DOHH2 (cell line): Measurements from ENCODE around the gene GRK1.

Experiments used
- H3F3A ChIP-seq: fragments of 200-600 bp; sonication (generic), shearing (Covaris generic); 2 replicates; pipeline ENCODE4 v1.6.0; 2016; ENCODE audit warnings: antibody characterized with exemption, mild to moderate bottlenecking; ENCODE audit not compliant: control insufficient read depth, insufficient read depth
- H3K27ac ChIP-seq: fragments of 200-600 bp; sonication (generic); 2 replicates; pipeline ENCODE4 v1.5.1; 2014; ENCODE audit warnings: low read depth, mild to moderate bottlenecking, low read length, moderate library complexity
- H3K27me3 ChIP-seq: fragments of 200-600 bp; sonication (generic); 2 replicates; pipeline ENCODE4 v1.6.1; 2014; ENCODE audit warnings: mild to moderate bottlenecking, low read length, mixed read lengths; ENCODE audit not compliant: control insufficient read depth
- H3K36me3 ChIP-seq: fragments of 200-600 bp; sonication (generic); 2 replicates; pipeline ENCODE4 v1.6.1; 2014; ENCODE audit warnings: mild to moderate bottlenecking, low read length, moderate library complexity, mixed read lengths; ENCODE audit not compliant: control insufficient read depth
- H3K4me1 ChIP-seq: fragments of 200-600 bp; sonication (generic); 2 replicates; pipeline ENCODE4 v1.6.1; 2014; ENCODE audit warnings: mild to moderate bottlenecking, low read length, mixed read lengths; ENCODE audit not compliant: control insufficient read depth
- H3K4me2 ChIP-seq: fragments of 200-600 bp; sonication (generic); 2 replicates; pipeline ENCODE4 v1.6.0; 2014; ENCODE audit warnings: mild to moderate bottlenecking, low read length, moderate library complexity
- H3K4me3 ChIP-seq: fragments of 200-600 bp; sonication (generic); 2 replicates; pipeline ENCODE4 v1.5.1; 2014; ENCODE audit warnings: mild to moderate bottlenecking, low read length, mixed read lengths
- H3K79me2 ChIP-seq: fragments of 200-600 bp; sonication (generic); 2 replicates; pipeline ENCODE4 v1.6.1; 2014; ENCODE audit warnings: mild to moderate bottlenecking, low read length, mixed read lengths; ENCODE audit not compliant: control insufficient read depth
- H3K9me2 ChIP-seq: fragments of 200-600 bp; sonication (generic); replicated peaks from 2 replicates; pipeline ENCODE4 v1.6.1; 2014; ENCODE audit warnings: mild to moderate bottlenecking, low read length, mixed read lengths; ENCODE audit not compliant: control insufficient read depth
- H3K9me3 ChIP-seq: fragments of 200-600 bp; sonication (generic); 2 replicates; pipeline ENCODE4 v1.6.1; 2014; ENCODE audit warnings: antibody characterized with exemption, low read length, mixed read lengths; ENCODE audit not compliant: control insufficient read depth, insufficient read depth
- H4K20me1 ChIP-seq: fragments of 200-600 bp; sonication (generic); 2 replicates; pipeline ENCODE4 v1.6.0; 2014; ENCODE audit warnings: low read depth, mild to moderate bottlenecking, antibody characterized with exemption, low read length, moderate library complexity; ENCODE audit not compliant: control insufficient read depth, insufficient read depth
- EZH2phosphoT487 ChIP-seq: fragments of 200-600 bp; sonication (generic); IDR thresholded peaks from 2 replicates; pipeline ENCODE4 v1.6.1; 2017; ENCODE audit warnings: borderline replicate concordance, mild to moderate bottlenecking, antibody characterized with exemption, low read length, moderate library complexity, mixed read lengths
- TF ChIP-seq, protein P1 (sequence below): fragments of 200-600 bp; sonication (generic); IDR thresholded peaks from one replicate; pipeline ENCODE4 v1.5.1; 2014; ENCODE audit warnings: antibody characterized with exemption, mild to moderate bottlenecking, low read depth, low read length; ENCODE audit not compliant: poor library complexity, severe bottlenecking

GRK1 gene

DNA sequence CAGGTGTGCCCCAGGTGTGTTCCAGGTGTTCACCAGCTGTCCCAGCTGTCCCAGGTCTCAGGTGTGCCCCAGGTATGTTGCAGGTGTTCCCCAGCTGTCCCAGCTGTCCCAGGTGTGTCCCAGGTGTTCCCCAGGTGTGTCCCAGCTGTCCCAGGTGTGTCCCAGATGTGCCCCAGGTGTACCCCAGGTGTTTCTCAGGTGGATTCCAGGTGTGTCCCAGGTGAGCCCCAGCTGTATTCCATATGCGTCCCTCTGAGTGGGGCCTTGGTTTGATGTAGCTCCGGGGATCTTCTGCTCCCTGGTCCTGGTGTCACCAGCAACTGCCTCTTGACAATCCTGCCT is 719 bp upstream of the GRK1 start:
- Histone ChIP-seq H3K27me3 (0 out of 2 replicates have a peak, but pooled peaks cover 2% of the 10 kb centered on the region), H3K9me3 (peaks cover 13% of the 10 kb centered on the region; the same call in 1 of the 2 replicates), H4K20me1 (no peaks in the 10 kb centered on the region), H3F3A (no peaks in the 10 kb centered on the region), H3K9me2 (no peaks in the 10 kb centered on the region), H3K4me3 (no peak overlapping the region), H3K4me1 (no peaks in the 10 kb centered on the region), H3K4me2 (no peak overlapping the region), H3K79me2 (no peaks in the 10 kb centered on the region), H3K27ac (no peak overlapping the region), H3K36me3 (no peaks in the 10 kb centered on the region)
- TF ChIP-seq, protein P1, sequence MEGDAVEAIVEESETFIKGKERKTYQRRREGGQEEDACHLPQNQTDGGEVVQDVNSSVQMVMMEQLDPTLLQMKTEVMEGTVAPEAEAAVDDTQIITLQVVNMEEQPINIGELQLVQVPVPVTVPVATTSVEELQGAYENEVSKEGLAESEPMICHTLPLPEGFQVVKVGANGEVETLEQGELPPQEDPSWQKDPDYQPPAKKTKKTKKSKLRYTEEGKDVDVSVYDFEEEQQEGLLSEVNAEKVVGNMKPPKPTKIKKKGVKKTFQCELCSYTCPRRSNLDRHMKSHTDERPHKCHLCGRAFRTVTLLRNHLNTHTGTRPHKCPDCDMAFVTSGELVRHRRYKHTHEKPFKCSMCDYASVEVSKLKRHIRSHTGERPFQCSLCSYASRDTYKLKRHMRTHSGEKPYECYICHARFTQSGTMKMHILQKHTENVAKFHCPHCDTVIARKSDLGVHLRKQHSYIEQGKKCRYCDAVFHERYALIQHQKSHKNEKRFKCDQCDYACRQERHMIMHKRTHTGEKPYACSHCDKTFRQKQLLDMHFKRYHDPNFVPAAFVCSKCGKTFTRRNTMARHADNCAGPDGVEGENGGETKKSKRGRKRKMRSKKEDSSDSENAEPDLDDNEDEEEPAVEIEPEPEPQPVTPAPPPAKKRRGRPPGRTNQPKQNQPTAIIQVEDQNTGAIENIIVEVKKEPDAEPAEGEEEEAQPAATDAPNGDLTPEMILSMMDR, result no peak
- TF ChIP-seq EZH2phosphoT487, result no peak

DNA sequence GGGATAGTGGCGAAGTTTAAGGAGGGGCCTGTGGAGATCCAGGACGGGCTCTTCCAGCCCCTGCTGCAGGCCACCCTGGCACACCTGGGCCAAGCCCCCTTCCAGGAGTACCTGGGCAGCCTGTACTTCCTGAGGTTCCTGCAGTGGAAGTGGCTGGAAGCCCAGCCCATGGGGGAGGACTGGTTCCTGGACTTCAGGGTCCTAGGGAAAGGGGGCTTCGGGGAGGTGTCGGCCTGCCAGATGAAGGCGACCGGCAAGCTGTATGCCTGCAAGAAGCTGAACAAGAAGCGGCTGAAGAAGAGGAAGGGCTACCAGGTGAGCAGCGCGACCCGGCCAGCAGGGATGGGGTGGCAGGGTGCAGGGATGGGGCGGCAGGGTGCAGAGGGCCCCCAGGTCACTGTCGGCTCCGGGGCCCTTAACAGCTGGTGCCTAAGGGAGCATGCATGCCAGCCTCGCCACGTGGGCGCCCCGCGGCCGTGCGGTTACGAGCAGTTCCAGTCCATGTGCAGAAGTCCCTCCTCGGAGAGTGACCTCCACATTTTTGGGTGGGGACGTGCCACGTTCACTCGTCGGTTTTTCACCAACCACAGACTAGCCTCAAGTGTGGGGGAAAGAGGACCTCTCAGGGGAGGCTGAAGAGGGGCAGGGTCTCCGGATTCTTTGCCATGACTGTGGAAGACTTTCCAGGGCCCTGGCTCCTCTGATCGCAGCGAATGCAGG is 912 bp downstream of the GRK1 start:
- no peaks in the 10 kb centered on the region for H3F3A ChIP-seq
- no peaks in the 10 kb centered on the region for H3K9me2 ChIP-seq
- H3K79me2 ChIP-seq, result no peaks in the 10 kb centered on the region
- no peaks in the 10 kb centered on the region for H3K27me3 ChIP-seq
- no peak overlapping the region for H3K4me2 ChIP-seq
- no peaks in the 10 kb centered on the region for H3K4me1 ChIP-seq
- H3K36me3 ChIP-seq, result no peaks in the 10 kb centered on the region
- H3K4me3 ChIP-seq, result no peak overlapping the region
- no peak overlapping the region for H3K27ac ChIP-seq
- H3K9me3 ChIP-seq, result peaks cover 21% of the 10 kb centered on the region
- TF ChIP-seq EZH2phosphoT487, result no peak
- TF ChIP-seq, protein P1, result no peak
- H4K20me1 ChIP-seq, result no peaks in the 10 kb centered on the region

DNA sequence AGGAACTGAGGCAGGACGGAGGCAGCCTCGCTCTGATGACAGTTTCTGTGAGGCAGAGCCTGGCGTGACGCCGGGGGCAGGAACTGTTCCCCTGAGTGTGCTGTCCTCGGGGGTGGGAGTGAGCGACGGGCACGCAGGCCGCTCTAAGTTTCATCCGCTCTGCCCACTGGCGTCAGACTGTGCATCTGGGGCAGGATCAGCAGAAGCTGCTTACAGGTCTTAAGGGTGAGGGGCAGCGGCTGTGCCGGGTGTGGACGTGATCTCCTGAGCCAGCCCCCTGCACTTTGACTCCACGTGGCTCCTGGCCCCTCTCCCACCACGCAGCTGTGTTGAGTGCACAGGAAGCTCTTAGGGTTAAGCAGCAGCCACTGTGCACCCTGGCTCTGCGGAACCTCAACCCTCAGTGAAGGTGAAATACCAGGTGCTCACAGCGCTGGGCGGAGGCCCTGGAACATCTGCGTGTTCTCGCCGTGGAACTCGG is 1.5 kb downstream of the GRK1 start:
- H3K9me2 ChIP-seq, result no peaks in the 10 kb centered on the region
- H3F3A ChIP-seq, result no peaks in the 10 kb centered on the region
- no peak overlapping the region for H3K4me3 ChIP-seq
- H3K36me3 ChIP-seq, result no peaks in the 10 kb centered on the region
- H3K79me2 ChIP-seq, result no peaks in the 10 kb centered on the region
- peaks cover 21% of the 10 kb centered on the region for H3K9me3 ChIP-seq
- H3K27me3 ChIP-seq, result no peaks in the 10 kb centered on the region
- no peaks in the 10 kb centered on the region for H4K20me1 ChIP-seq
- TF ChIP-seq, protein P1, result no peak
- no peak for TF ChIP-seq EZH2phosphoT487
- H3K4me1 ChIP-seq, result no peaks in the 10 kb centered on the region
- H3K4me2 ChIP-seq, result no peak overlapping the region
- H3K27ac ChIP-seq, result no peak overlapping the region
